ENCODE results near the gene RAB11FIP5.
"Not testable (repeated sequence)": the region's sequence is repeated elsewhere in the genome, so short reads cannot be mapped to it uniquely, and the experiment has no call there.

Gene RAB11FIP5

DNA sequence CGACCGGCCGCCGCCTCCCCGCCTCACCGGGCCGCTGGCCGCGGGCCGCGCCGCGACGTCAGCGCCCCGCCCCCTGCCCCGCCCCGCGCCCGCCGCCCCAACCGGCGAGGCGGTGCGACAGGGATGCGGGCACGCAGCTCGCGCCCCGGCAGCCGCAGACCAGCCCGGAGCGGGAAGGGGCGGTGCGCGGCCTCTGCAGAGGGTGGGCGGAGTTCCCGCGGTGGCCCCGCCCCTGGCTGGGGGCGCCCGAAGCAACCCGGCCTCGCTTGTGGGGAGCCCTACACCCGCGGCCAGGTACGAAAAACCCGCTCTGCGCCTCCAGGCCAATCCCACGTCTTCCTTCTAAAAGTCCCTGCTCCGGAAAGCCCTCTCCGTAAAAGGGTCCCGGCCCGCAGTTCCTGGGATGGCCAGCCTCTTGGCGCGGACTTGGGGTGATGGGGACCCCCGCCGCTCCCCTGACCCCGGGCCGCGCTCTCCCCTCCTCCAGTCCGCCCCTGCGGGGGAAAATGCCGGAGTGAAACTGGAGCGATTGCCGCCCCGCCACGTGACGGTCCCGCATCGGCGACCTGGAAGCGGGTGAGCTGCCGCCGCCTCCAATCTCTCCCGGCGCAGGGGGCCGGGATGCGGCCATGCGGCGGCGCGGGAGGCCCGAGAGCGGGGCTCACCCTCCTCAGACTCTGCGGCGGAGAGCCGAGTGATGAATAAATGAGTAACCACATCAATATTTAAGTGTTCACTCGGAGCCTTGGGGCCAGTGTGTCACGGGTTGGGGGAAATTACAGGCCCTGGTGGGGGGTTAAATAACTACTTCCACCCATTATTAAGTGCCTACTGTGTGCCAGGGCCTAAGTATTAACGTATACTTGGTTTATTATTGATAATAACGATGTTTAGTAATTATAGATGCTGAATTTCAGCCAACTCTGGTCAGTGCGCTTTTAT is at the start of gene RAB11FIP5:
TSS of gene RAB11FIP5 (minus strand) at position 36 of the 942 bp plus-strand sequence. CDS start 171 bp downstream, outside the sequence.
- no peak for DNase-seq (ENCODE audit: low read depth, low spot score)

DNA sequence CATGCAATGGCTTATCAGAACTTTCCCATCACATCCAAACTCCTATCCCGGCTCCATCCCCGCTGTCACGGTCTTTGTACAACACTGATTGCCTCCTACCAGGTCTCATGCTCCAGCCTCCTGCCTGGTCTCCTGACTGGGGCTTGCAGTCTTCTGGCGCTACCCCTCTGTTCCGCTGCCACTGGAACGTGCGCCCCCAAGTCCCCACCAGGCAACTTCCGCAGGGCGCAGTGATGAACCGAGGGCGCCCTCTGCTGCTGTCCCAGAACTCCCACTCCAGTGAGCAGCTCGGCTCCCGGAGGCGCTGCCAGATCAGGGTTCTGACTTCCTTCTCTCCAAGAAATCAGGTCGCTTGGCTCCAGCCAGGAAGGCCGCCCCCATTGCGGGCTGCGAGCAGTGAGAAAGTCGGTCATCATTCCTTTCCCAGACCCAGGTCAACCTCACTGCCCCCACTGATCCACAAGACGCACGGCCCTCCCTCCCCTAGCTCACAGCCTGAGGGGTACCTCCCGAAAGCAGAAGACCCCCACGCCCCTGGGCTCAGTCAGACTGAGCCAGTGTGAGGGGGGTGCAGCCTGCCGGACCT is 43.9 kb upstream of the RAB11FIP5 start:
- no peak for DNase-seq (ENCODE audit: low read depth, low spot score)

GRCh38 chr2:73142937-73143336 is 30.2 kb upstream of the RAB11FIP5 start:
- no peak for DNase-seq (ENCODE audit: low read depth, low spot score)

DNA sequence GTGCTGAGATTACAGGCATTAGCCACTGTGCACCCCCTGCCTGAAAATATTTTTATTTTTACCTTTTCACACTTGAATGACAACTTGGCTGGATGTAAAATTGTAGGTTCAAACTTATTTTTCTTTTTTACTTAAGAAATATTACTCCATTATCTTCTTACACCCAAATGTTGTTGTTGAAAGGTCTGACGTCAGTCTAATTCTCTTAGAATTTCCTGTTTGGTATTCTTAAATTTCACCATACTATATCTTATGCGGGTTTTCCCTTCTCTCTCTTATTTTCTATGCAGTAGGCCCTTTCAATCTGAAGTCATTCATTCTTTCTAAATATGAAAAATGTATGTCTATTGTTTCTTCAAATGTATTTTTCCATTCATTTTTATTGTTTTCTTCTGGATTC is 29.1 kb upstream of the RAB11FIP5 start:
- no peak for DNase-seq (ENCODE audit: low read depth, low spot score)

DNA sequence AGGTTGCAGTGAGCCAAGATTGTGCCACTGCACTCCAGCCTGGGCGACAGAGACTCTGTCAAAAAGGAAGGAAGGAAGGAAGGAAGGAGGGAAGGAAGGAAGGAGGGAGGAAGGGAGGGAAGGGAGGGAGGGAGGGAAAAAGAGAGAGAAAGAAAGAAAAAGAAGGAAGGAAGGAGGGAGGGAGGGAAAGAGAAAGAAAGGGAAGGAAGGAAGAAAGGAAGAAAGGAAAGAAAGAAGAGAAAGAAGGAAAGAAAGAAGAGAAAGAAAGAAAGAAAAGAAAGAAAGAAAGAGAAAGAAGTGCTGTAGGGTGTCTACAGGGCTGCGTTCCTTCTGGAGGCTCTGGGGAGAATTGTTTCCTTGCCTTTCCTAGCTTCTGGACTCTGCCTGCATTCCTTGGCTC is 22.5 kb upstream of the RAB11FIP5 start:
- DNase-seq (ENCODE audit: low read depth, low spot score), result no peak

- DNase-seq (ENCODE audit: low read depth, low spot score), result no peak
These were observed 21.7 kb upstream of the RAB11FIP5 start for GRCh38 chr2:73134471-73134870.

GRCh38 chr2:73133566-73134197 is 20.9 kb upstream of the RAB11FIP5 start:
- DNase-seq (ENCODE audit: low read depth, low spot score), result no peak

DNA sequence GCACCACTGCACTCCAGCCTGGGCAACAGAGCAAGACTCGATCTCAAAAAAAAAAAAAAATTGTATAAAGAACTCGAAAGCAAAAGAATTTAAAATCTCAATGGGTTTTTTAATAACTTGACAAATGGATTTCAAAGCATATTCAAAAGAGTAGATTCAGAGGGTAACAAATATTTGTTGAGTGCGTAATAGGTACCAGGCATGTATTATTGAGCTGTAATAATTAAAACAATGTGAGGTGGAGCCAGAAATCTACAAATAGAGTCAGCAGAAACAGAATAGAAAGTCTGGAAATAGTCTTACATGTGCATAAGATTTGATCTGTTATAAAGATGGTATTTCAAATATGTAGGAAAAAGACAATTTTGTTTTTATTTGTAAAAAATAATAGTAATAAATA is 19.1 kb upstream of the RAB11FIP5 start:
- DNase-seq (ENCODE audit: low read depth, low spot score), result no peak

GRCh38 chr2:73130790-73131189 is 18.0 kb upstream of the RAB11FIP5 start:
- DNase-seq (ENCODE audit: low read depth, low spot score), result no peak

DNA sequence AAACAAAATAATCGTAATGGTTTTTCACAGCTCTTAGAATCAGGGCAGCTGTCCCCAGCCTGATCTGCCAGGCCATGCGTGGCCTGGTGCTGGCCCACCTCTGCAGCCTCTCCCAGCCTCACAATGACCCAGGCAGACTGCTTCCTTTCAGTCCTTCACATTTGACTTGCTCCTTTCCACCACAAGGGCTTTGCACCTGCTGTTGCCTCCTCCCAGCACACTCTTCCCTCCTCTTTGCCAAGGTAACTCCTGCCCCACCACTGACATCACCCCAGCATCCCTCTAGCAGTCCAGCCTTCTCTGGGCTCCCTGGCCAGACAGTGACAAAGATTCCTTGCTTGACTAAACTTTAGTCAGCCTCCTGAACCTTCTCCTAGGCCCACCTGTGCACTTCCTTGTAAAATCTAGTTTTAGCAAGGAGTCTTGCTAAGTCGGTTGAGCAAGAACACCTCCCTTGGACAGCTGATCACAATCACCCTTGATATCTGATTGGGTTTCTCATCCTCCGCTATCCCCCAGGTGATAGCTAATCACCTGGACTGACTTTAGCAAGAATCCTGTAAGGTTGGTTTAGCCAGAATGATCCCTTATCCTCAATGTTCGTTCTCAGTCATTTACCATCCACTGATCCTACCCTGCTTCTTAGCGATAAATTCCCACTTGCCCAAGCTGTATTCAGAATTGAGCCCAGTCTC is 16.2 kb upstream of the RAB11FIP5 start:
- no peak for DNase-seq (ENCODE audit: low read depth, low spot score)

- no peak for DNase-seq (ENCODE audit: low read depth, low spot score)
These were observed 9.8 kb upstream of the RAB11FIP5 start for GRCh38 chr2:73122536-73122935.

DNA sequence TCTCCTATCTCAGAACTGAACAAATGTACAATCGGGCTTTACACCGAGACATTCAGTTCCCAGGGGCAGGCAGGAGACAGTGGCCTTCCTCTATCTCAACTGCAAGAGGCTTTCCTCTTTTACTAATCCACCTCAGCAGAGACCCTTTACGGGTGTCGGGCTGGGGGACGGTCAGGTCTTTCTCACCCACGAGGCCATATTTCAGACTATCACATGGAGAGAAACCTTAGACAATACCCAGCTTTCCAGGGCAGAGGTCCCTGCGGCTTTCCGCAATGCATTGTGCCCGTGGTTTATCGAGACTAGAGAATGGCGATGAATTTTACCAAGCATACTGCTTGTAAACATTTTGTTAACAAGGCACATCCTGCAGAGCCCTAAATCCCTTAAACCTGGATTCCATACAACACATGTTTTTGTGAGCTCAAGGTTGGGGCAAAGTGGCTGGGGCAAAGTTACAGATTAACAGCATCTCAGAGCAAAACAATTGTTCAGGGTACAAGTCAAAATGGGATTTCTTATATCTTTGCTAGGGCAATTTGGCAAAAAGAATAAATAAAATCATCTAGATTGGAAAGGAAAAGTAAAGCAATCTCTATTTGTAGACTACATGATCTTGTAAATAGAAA is 7.0 kb upstream of the RAB11FIP5 start:
- not testable (repeated sequence) for DNase-seq (ENCODE audit: low read depth, low spot score)

GRCh38 chr2:73117441-73117840 is 4.7 kb upstream of the RAB11FIP5 start:
- DNase-seq (ENCODE audit: low read depth, low spot score), result no peak

DNA sequence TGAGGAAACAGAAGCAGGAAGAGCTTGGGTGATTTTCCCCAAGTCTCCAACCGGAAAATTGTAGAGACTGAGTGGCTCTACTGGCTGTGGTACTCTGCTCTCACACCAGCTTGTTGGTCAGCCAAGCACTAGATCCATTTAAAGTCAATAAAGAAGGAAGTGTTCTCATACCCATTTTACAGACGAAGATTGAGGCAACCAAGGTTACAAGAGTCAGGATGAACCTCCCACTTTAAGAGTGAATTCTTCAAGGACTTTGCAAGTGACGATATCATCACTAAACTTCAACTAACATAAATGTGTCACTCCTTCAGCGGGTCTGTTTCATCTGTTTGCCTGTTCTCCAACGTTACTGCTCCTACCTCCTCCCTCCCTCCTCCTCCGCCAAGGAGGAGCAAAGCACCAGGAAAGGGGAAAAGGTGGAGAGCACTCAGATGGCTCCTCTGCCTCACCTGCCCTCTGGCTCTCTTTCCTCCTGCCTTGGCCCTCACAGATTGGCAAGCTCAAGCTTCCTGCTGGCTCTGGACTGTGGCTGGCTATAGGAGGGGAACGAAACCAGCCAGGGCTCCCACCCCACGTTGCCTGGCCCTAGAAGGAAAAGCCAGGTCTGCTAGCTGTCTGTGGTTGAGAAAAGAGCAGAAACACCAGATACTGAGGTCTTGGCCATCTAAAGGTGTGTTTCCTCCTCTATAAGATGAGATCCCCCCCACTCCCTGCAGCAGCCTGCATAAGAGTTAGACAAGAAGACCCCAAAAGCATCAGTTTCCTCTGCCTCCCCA is 3.6 kb upstream of the RAB11FIP5 start:
- DNase-seq (ENCODE audit: low read depth, low spot score), result no peak

GRCh38 chr2:73114273-73114867 is 1.6 kb upstream of the RAB11FIP5 start:
- DNase-seq (ENCODE audit: low read depth, low spot score), result no peak

DNA sequence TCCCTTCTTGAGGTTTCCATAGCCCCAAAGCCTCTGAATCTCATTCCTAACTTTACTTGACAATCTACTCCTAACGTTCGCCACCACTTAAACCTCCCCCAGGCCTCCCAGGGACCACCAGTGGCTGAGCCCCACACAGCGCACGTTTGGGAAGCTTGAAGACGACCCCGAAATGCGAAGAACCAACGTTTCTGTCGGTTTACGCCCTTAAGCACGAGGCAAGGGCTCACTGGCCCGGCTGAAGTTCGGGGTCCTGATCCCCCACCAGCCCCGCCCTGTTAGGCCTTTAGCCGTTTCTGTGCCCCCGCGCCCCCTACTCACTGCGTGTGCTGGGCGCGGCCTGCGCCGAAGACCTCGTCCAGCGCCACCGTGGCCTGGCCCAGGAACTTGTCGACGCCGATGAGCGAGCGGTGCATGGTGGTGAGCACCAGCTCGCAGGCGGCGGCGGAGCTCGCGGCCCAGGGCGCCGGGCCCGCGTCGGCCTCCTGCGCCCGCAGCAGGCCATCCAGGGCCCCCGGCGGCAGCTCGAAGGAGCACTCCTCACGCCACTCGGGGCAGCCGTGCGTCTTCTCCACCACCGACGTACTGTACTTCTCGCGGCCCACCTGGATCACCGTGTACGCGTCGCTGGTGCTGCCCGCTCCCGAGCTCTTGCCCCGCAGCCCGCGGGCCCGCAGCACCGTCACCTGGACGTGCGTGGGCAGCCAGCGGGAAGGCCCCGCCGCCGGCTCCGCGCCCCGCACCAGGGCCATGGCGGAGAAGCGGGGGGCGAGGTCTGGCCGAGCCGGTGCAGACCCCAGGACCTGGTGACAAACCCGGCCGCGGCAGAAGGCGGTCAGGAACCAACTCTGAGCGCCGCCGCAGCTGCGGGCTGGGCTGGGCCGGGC is 479 bp downstream of the RAB11FIP5 start:
- DNase-seq (ENCODE audit: low read depth, low spot score), result no peak

DNA sequence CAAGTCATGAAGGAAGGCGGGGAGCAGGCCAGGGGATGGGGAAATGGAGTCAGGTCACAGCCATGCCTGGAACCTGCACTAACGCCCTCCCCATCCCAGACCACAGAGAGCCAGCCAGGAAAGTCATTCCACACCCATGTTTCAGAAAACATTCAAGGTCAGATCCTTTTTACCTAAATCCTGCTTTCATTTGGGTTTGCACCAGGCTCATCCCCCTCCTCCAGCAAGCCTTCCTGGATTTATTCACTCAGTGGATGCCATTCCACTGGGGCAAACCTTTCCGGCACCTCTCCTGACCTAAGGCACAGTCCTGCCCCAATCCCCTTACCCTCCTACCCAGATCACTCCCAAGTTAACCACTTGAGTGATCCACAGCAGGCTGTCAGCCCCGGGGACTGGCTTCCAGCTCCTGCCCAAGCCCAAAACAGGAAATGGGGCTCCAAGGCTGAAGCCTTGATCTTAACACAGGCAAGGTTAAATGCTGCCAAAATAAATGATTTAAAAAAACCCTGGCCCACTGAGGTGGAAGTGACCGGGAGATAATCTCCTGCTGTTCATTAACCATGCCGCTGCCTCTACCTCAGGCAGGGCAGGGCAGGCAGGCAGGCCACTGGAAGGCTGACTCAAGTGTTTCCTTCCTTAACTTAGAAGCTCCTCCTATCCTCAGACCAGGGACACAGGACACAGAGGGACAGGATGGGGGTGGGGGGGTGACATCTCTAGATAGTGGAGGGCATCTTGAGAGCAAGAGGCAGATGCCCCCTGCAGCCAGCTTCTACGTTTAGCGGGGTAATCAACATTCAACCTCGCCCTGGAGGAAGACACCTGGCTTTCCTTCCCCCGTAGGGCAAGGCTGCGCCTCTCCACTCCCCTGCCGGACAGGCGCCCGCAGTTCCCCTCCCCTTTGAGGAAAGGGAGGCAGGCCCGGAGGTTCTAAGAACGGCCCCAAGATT is 1.4 kb downstream of the RAB11FIP5 start:
- DNase-seq (ENCODE audit: low read depth, low spot score), result no peak
